Measurements from ENCODE around the gene DIPK1A.

DIPK1A gene

DNA sequence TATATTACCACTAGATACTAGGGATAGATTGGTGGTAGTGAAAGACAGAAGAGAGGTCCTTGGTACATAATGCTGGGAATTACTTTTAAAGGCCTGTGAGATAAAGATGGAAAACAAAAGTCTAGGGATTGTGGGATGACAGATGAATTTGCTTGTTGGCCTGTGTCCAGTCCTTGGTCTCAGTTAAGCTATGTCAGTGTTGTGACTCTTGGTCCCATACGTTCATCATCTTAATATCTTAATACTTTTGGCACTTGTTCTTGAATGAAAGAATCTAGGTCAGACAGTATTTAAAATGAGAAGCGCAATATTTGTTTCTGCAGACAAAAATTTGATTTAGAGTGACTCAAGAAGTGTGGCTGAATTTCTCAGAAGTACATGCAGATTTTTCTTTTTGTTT, 121.8 kb downstream of the DIPK1A start:
- no peak for DNase-seq (ENCODE audit: low spot score)

DNA sequence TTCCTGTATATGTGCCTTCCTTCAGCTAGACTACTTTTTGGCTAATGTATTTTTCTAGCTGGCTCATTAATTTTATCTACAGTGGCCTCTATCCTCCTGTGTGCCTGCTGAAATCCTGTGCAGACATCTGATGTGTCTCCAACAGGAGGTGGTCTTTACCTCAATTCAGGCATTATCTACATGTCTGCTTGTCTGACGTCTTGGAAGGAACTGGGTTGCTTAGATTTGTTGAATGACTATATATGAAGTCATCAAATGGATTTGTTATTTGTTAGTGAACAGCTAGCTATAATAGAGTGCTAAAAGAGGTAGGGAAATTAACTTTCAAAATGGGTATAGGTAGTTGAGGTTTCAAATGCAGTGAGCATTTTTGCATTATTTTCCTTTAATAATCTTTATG, 122.7 kb downstream of the DIPK1A start:
- DNase-seq (ENCODE audit: low spot score), result no peak

DNA sequence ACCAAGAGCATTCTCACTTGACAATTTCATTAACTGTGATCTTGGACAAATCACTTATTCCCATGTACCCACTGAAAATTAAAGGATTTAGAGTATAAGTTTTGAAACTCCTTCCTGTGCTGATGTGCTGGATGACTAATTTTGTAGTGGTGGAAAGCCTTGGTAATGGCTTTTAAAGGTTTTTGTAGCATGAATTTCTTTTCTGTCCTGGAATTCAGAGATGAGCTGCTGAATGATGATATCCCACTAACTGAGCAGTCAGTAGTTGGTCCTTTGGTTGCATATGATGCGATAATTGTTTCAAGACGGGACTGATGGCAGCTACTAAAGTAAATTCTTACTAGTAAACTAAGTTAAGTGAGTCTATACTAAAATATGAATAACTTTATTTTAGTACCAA, 124.2 kb downstream of the DIPK1A start:
- no peak for DNase-seq (ENCODE audit: low spot score)

DNA sequence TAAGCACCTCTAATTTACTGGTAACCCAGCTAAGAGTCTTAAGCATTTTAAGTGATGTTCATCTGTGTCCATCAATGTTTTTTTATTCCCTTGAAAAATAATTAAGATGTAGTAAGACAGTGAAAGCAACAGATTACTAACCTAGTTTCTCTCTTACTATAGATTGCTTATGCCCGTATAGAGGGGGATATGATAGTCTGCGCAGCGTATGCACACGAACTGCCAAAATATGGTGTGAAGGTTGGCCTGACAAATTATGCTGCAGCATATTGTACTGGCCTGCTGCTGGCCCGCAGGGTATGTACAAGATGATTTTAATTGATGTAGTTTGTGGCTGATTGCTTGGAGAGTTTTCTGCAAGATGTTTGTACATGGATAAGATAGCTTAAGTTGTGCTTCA, 126.6 kb downstream of the DIPK1A start:
- no peak for DNase-seq (ENCODE audit: low spot score)

DNA sequence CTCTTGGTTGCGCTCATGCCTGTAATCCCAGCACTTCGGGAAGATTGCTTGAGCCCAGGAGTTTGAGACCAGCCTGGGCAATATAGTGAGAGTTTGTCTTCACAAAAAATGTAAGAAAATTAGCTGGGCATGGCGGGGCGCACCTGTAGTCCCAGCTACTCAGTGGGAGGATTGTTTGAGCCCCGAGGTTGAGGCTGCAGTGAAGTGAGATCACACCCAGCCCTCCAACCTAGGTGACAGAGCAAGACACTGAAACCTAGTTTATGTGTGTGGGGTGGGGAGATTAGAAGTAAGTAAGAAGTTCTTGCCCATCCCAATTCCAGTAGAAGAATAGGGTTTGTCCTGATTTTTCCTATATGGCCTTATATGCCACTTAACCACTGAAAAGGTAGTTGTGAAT, 127.4 kb downstream of the DIPK1A start:
- DNase-seq (ENCODE audit: low spot score), result no peak

DNA sequence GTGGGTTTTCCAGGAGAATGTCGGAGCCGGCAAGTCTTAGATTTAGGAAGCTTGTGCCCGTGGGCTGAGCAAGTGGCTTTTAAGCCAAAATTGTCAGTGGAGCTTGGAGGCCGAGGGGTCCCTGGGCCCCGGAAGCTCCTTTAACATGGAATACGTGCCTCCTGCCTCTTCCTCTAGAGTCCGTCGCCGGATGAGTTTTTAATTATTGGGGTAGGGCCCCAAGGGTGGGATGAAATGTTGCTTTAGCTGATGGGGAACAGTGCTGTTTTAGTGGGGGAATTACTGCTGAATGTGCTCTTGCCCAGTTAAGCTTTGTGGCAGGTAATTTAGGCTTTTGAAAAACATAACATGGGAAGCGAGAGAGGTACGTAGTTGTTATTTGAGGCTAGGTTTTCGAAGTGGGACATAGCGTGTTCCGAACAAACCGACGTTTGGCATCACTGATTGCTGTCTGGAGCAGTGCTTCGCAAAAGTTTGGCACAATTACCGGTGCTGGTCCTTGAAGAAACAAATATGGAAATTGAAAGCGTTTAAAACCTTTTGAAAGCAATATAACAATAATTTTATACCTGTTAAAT, 128.6 kb downstream of the DIPK1A start:
- DNase-seq (ENCODE audit: low spot score), result no peak

DNA sequence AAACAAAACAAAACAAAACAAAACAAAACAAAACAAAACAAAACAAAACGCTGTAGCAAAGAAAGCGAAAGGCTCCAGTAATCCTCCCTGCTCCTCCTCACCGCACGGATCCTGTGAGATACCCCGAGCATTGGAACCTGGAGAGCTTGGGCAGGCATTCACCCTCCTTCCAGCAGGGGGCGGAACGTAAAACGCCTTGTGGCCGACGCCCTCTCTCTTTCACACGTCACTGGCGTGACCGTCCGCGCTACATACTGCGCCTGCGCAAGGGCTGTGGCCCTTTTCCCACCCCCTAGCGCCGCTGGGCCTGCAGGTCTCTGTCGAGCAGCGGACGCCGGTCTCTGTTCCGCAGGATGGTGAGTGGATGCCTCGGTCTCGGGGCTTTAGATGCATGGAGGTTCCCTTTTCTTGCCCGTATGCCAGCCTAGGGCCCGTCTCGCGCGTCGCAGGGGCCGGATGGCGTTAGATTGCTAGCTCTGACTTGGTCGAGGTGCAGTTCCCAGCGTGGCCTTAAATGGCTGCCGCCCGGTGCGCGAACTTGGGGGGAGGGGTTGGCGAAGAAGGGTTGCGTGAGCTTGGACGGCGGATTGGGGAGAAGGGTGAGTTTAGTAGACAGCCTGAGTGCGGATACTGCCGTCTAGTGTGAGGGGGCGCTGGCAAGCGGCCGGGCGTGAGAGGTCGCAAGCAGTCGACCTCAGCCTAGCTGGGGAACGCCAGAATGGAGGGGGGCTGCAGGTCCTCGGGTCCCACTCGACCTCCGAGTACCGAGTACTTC, 129.3 kb downstream of the DIPK1A start, which contains the start of gene RPL5:
RPL5 (plus strand) TSS at position 279 of the 775 bp plus-strand sequence; CDS start at position 354, 75 bp downstream.
- peak; percentile 97 for DNase-seq (ENCODE audit: low spot score)

DNA sequence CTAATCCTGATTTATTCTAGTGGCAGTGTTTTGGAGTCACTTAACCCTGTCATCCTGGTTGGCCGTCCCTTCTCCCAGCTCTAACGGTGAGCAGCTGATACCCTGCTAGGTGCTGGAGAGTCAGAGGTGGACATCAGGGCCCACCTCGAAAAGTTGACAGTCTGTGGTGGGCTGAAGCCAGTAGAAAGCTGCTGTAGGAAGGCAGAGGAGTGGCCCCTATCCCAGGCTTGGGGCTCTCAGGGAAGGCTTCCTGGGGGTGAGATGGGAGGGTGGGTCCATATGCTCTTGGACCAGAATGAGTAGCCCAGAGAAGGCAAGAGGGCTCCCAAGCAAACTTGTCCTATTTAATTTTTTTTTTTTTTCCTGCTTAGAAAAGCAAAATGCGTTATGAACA, 129.9 kb downstream of the DIPK1A start:
- no peak for DNase-seq (ENCODE audit: low spot score)

DNA sequence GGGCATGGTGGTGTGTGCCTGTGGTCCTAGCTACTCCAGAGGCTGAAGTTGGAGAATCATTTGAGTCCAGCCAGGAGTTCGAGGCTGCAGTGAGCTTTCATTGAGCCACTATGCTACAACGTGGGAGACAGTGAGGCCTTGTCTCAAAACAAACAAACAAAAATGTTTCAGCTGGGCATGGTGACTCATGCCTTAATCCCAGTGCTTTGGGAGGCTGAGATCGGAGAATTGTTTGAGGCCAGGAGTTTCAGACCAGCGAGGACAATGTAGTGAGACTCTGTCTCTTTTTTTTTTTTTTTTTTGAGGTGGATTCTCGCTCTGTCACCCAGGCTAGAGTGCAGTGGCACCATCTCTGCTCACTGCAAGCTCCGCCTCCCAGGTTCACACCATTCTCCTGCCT, 134.5 kb downstream of the DIPK1A start:
- DNase-seq (ENCODE audit: low spot score), result no peak

DNA sequence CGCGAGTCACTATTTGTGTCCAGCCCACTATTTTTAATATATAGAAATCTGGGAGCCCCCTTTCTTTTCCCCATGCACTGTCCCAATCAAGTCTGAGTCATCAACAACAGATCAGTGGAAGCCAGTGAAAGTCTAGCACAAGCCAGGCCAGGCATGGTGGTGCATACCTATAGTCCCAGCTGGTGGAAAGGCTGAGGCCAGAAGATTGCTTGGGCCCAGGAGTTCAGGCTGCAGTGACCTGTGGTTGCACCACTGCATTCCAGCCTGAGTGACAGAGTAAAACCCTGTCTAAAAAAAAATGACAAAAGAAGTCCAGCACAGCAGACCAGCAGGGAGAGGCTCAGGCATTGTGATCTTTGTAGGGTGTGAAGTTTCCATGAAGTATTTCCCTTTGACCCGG, 138.4 kb downstream of the DIPK1A start:
- no peak for DNase-seq (ENCODE audit: low spot score)

DNA sequence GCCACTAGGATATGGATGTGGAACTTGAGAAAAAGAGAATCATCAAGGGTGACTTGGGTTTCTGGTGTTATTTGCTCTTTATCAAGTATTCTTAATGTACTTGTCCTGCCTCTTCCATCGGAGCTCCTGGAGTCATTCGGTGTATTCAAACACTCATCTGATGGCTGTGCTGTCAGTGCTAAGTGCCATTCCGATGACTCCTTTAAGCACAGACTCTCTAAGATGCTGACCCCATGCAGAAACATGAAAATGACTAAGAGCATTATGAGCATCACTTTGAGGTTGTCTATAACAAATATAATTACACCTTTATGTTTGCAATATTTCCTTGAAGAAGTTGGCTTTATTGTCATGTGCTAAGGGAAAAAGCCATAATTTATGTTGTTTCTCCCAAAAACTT, 140.7 kb downstream of the DIPK1A start:
- no peak for DNase-seq (ENCODE audit: low spot score)

DNA sequence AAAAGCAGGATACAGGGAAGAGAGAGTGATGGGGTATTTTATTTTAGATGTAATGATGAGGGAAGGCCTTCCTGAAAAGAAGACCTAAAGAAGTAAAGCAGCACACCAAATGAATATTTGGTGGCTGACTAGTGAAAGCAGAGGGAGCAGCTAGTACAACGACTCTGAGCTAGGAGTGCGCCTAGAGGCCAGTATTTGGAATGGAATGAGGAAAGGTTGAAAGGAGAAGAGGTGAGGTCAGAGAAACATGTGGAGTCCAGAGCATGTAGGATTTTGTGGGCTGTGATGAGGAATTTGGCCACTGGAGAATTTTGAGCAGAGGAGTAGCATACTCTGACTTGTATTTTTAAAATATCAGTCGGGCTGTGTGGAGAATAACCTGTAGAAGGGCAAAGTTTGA, 141.2 kb downstream of the DIPK1A start:
- DNase-seq (ENCODE audit: low spot score), result no peak

DNA sequence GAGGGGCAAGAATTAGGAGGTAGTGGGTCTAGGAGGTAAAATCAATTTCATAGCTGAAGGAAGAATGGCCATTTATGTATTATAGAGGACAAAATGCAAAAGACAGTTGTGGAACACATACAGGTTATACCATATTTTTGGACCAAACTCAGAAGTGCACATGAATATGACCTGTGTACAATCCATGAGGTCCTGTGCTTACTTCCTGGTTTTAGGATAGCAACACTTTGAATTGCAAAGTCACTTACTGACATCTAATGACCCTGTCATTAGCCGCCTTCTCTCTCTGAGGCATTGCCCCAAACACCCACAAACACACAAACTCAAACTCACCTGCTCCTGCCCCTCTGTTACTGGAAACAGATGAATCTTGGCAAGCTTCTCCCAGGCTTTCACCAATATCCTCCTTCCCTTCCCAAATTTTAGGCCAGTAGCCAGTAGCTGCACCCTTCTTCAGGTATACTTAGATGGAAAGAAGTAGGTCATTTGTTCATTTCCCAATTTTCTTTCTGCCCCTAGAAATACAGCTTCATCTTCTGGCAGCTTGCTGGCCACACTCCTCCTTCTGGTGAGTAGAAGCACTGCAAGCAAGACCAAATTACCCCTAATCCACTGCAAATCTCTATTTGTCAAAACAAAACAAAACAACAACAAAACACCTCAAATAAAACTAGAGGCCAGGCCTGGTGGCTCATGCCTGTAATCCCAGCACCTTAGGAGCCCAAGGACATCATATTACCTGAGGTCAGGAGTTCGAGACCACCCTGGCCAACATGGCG, 143.1 kb downstream of the DIPK1A start:
- DNase-seq (ENCODE audit: low spot score), result no peak

DNA sequence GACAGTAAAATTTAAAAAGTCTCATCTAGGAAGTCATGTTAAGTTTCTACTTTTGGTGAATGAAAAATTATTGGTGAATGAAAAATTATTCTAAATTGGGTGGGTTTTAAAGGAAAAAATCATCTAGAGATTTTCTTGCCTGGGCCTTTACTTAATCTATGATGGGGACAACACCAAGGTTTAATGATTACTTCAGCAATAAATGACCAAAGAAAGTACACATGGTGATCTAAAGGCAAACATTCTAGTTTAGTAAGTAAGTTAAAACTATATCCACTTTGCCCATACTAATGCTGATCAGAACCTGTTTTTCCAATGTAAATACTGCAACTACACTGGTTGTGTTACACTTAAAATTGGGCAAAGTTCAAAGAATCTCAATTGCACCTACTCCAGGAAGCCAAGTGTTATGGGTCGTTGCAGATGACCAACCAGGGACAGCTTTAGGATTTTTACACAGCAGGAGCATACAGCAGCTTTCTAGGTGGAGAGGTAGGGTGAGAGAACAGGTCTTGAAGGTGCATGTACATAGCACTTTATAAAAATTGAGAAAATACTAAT, 144.0 kb downstream of the DIPK1A start:
- DNase-seq (ENCODE audit: low spot score), result no peak

DNA sequence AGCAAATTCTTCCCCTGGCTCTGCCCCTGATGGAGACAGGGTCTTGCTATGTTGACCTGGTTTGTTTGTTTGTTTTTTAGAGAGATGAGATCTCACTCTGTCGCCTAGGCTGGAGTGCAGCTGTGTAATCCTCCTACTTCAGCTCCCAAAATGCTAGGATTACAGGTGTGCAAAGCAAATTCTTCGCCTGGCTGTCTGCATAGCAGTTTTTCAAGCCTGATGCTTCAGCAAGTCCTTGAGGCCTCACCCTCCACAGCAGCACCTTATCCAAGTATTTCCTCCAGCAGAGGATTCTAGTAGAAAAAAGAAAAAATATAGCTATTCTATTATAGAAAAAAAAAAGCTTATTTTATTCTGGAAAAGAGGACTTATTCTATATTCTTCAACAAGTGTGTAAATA, 144.5 kb downstream of the DIPK1A start:
- DNase-seq (ENCODE audit: low spot score), result no peak

DNA sequence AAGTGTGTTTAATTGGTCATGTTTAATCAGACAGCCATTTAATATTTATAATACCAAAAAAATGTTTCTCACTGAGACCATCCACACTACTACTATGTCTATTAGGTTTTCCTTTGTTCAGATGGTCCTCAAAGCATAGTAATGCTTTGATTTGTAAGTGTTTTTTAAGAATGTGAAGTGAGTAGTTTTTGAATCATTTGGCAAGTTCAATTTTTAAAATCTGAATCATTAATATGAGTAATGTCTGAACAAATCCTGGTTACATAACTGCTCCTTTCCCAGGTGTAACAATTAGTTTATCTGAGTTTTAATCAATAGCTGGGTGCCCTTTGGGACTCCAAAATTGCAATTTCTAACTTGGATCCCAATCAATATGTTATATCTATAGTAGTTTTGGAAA, 152.9 kb downstream of the DIPK1A start:
- no peak for DNase-seq (ENCODE audit: low spot score)

DNA sequence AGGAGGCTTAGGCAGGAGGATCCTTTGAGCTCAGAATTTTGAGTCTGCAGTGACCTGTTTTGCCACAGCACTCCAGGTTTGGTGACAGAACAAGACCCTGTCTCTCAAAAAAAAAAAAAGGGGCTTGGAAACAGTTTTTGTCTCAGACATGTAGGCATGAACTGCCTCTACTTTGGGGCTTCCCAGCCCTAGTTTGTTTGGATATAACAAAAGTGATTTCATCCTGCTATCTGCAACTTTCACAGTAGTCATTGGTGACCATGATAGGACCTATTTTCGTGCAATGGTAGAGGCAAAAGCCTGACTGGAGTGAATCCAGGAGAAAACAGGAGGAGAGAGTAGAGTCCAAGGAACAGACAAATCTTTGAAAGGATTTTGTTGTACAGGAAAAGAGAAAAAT, 156.0 kb downstream of the DIPK1A start:
- no peak for DNase-seq (ENCODE audit: low spot score)

DNA sequence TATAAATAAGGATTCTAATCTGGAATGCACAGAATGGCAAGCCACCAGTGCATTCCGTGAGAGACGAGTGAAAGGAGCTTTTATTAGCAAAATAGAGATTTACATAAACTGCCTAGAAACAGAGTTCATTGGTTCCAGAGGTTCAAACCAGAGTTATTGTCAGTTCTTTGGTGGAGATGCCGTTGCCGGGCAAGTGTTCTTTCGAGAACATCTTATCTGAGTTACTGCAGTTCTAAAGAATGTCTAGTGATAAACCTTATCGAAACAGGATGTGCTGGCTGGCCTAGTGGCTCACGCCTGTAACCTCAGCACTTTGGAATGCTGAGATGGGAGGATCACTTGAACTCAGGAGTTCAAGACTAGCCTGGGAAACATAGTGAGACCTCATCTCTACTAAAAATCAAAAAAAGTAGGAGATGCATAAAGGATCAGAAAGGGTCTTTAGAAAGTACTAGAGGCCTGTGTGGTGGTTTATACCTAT, 156.5 kb downstream of the DIPK1A start:
- DNase-seq (ENCODE audit: low spot score), result peak; percentile 31

DNA sequence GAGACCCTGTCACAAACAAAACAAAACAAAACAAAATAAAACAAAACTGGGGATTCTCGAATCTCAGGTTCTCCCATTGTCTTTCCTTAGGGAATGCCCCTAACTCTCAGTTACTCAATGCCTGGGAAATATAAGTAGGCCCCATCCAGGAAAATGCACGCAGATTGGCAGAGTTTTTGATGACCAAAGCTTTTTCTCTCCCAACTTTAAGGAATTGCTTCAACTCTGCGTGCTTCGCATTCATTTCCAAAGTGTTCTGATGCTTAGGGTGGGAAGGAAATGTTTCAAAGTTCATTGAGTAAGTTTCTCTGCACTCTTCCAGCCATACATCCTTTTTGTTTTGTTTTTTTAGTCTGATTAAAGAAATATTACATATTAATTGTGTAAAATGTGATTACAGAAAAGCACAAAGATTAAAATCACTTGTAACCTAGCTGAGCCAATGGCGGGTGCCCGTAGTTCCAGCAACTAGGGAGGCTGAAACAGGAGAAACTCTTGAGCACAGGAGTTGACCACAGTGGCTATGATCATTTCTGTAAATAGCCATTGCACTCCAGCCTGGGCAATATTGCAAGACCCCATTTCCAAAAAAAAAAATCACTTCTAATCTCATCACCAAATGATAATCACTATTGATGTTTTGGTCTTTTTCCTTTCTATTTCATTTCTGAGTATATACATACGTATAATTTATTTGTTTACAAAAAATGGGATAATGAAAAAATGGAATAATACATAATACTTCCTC, 157.9 kb downstream of the DIPK1A start:
- DNase-seq (ENCODE audit: low spot score), result no peak

DNA sequence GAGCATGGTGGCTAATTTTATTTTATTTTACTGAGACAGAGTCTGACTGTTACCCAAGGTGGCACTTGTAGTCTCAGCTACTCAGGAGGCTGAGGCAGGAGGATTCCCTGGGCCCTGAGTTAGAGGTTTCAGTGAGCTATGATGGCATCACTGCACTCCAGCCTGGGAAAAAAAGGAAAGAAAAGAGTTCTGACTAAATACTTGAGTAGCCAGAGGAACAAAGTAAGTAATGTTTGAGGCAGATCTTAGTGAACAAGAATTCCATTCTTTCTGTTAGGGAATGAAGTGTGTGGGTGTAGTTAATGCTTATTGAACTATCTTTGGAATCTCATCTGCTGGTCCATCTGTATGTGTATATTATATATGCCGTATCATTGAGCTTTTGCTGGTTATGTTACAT, 163.3 kb downstream of the DIPK1A start:
- no peak for DNase-seq (ENCODE audit: low spot score)

DNA sequence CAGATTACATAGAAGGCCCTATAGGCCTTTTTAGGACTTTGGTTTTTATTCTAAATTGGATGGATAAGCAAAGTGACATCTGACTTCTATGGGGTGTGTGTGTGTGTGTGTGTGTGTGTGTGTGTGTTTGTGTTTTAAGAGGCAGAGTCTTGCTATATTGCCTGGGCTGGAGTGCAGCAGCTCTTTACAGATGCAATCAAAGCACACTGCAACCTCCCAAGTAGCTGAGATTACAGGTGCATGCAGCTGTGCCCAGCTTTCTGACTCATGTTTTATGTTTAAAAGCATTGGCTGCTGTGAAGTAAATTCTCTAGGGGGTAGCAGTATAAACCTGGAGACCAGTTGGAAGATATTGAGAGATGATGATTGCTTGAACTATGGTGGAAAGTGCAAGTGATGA, 164.0 kb downstream of the DIPK1A start:
- no peak for DNase-seq (ENCODE audit: low spot score)

DNA sequence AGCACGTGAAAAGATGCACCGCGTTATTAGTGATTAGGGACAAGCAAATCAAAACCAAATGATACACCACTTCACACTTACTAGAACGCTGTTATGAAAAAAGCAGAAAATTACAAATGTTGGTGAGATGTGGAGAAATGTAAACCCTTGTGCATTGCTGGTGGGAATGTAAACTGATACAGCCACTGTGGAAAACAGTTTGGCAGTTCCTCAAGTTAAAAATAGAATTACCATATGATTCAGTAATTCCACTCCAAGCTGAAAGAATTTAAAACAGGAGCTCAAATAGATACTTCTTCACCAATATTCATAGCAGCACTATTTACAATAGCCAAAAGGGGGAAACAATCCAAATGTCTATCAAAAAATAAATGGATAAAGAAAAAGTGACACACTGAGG, 166.1 kb downstream of the DIPK1A start:
- DNase-seq (ENCODE audit: low spot score), result no peak

Data from cerebellar cortex (tissue), 1 donor.